OCI-LY7 (cell line): ENCODE data around the gene EPHB3. TPM values are rescaled to one million over a fixed set of nuclear protein-coding genes. Genes with fewer than 3 reads are reported as not detected.

Source experiments
- BruUV-seq: library from RNA; stranded (reverse); fragments of 400-500 nt; replicated peaks from 2 replicates; lab custom pipeline; 2021; lab: Mats Ljungman, UMichigan
- CTCF ChIA-PET: fragments of 300-600 bp; sonication (Branson Sonifier 250); formaldehyde crosslinking; loops from one replicate; lab custom pipeline; 2022; ENCODE audit warnings: antibody characterized with exemption; ENCODE audit not compliant: unreplicated experiment; lab: Charles Lee
- POLR2A ChIA-PET: fragments of 300-600 bp; sonication (Branson Sonifier 250); formaldehyde crosslinking; loops from one replicate; lab custom pipeline; 2022; ENCODE audit warnings: antibody characterized with exemption; lab: Charles Lee
- DNase-seq: peaks from one replicate; pipeline ENCODE4 v3.0.0-alpha.2; 2015; ENCODE audit warnings: low spot score
- H2AFZ ChIP-seq: fragments of 200-600 bp; sonication (generic), shearing (Covaris generic); 2 replicates; pipeline ENCODE4 v1.6.1; 2014; ENCODE audit warnings: mild to moderate bottlenecking, antibody characterized with exemption, low read length, moderate library complexity
- H3K27ac ChIP-seq: fragments of 200-600 bp; sonication (generic); 2 replicates; pipeline ENCODE4 v1.5.1; 2014; ENCODE audit warnings: mixed run types, low read depth, mild to moderate bottlenecking, moderate library complexity, low read length, inconsistent platforms; ENCODE audit not compliant: poor library complexity, severe bottlenecking
- H3K36me3 ChIP-seq: fragments of 200-600 bp; sonication (generic); 2 replicates; pipeline ENCODE4 v1.6.1; 2014; ENCODE audit warnings: mild to moderate bottlenecking, antibody characterized with exemption, low read length, moderate library complexity, mixed read lengths; ENCODE audit not compliant: insufficient read depth
- H3K4me1 ChIP-seq: fragments of 200-600 bp; sonication (generic); 2 replicates; pipeline ENCODE4 v1.5.1; 2014; ENCODE audit warnings: mild to moderate bottlenecking, low read length; ENCODE audit not compliant: insufficient read depth, poor library complexity, severe bottlenecking
- H3K4me2 ChIP-seq: fragments of 200-600 bp; sonication (generic); 2 replicates; pipeline ENCODE4 v1.6.1; 2014; ENCODE audit warnings: mild to moderate bottlenecking, low read length
- H3K4me3 ChIP-seq: fragments of 200-600 bp; sonication (generic); 2 replicates; pipeline ENCODE4 v1.5.1; 2014; ENCODE audit warnings: mild to moderate bottlenecking, low read depth, low read length; ENCODE audit not compliant: poor library complexity, severe bottlenecking
- H3K79me2 ChIP-seq: fragments of 200-600 bp; sonication (generic); 2 replicates; pipeline ENCODE4 v1.6.1; 2016; ENCODE audit warnings: low read depth, mild to moderate bottlenecking, low read length, moderate library complexity, mixed read lengths; ENCODE audit not compliant: insufficient read depth
- H3K9me2 ChIP-seq: fragments of 200-600 bp; sonication (generic); 2 replicates; pipeline ENCODE4 v1.6.1; 2016; ENCODE audit warnings: mild to moderate bottlenecking, low read length, mixed read lengths; ENCODE audit not compliant: insufficient read depth
- H3K9me3 ChIP-seq: fragments of 200-600 bp; sonication (generic); 2 replicates; pipeline ENCODE4 v1.6.1; 2014; ENCODE audit warnings: mild to moderate bottlenecking, mixed run types, low read length, mixed read lengths
- H4K20me1 ChIP-seq: fragments of 200-600 bp; sonication (generic); 2 replicates; pipeline ENCODE4 v1.6.1; 2014; ENCODE audit warnings: mild to moderate bottlenecking, antibody characterized with exemption, low read length, moderate library complexity, mixed read lengths; ENCODE audit not compliant: insufficient read depth
- EZH2phosphoT487 ChIP-seq: fragments of 200-600 bp; sonication (generic); IDR thresholded peaks from 2 replicates; pipeline ENCODE4 v1.6.1; 2018; ENCODE audit warnings: low read depth, borderline replicate concordance, mild to moderate bottlenecking, mixed run types, antibody characterized with exemption, low read length, moderate library complexity, mixed read lengths
- intact Hi-C: fragments of 100-400 bp; cut with micrococcal nuclease; formaldehyde crosslinking; loops from one replicate; pipeline ENCODE4 v1.10.0; 2022; ENCODE audit not compliant: unreplicated experiment
- total RNA-seq, 2 experiments: library from RNA; depleted of rRNA in 1 of 2; stranded (reverse); fragments of >200 nt in 1 of 2; shearing (Covaris generic) in 1 of 2; gene quantifications; 2 replicates each; pipeline ENCODE4 v1.2.3, GENCODE V29; 2014 to 2022
- TF ChIP-seq, protein P1 (sequence below): fragments of 200-600 bp; sonication (generic); conservative IDR thresholded peaks from 2 replicates; pipeline ENCODE4 v1.5.1; 2014; ENCODE audit warnings: mild to moderate bottlenecking, antibody characterized with exemption, low read length, moderate library complexity, mixed read lengths

The EPHB3 gene
- total RNA-seq, 2 experiments from 2014 or later = not detected

DNA sequence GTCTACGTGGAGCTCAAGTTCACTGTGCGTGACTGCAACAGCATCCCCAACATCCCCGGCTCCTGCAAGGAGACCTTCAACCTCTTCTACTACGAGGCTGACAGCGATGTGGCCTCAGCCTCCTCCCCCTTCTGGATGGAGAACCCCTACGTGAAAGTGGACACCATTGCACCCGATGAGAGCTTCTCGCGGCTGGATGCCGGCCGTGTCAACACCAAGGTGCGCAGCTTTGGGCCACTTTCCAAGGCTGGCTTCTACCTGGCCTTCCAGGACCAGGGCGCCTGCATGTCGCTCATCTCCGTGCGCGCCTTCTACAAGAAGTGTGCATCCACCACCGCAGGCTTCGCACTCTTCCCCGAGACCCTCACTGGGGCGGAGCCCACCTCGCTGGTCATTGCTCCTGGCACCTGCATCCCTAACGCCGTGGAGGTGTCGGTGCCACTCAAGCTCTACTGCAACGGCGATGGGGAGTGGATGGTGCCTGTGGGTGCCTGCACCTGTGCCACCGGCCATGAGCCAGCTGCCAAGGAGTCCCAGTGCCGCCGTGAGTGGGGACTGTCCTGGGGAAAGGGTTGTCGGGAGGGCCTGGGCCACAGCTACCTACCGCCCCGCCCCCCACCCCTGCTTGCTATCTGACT is 11.2 kb downstream of the EPHB3 start:
- Histone ChIP-seq H3K4me2 (no peak overlapping the region), H3K27ac (no peak overlapping the region), H3K4me1 (peaks cover 4% of the 10 kb centered on the region), H3K79me2 (no peaks in the 10 kb centered on the region), H3K36me3 (no peaks in the 10 kb centered on the region), H3K9me3 (no peaks in the 10 kb centered on the region), H3K9me2 (no peaks in the 10 kb centered on the region), H4K20me1 (no peaks in the 10 kb centered on the region), H2AFZ (no peak overlapping the region), H3K4me3 (no peak overlapping the region)
- no peak for DNase-seq
- no TSS peak for BruUV-seq
- ChIA-PET CTCF (no interaction called here), POLR2A (no interaction called here)
- no peak for TF ChIP-seq EZH2phosphoT487
- TF ChIP-seq, protein P1, sequence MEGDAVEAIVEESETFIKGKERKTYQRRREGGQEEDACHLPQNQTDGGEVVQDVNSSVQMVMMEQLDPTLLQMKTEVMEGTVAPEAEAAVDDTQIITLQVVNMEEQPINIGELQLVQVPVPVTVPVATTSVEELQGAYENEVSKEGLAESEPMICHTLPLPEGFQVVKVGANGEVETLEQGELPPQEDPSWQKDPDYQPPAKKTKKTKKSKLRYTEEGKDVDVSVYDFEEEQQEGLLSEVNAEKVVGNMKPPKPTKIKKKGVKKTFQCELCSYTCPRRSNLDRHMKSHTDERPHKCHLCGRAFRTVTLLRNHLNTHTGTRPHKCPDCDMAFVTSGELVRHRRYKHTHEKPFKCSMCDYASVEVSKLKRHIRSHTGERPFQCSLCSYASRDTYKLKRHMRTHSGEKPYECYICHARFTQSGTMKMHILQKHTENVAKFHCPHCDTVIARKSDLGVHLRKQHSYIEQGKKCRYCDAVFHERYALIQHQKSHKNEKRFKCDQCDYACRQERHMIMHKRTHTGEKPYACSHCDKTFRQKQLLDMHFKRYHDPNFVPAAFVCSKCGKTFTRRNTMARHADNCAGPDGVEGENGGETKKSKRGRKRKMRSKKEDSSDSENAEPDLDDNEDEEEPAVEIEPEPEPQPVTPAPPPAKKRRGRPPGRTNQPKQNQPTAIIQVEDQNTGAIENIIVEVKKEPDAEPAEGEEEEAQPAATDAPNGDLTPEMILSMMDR = no peak
- intact Hi-C loops = no loop called here

DNA sequence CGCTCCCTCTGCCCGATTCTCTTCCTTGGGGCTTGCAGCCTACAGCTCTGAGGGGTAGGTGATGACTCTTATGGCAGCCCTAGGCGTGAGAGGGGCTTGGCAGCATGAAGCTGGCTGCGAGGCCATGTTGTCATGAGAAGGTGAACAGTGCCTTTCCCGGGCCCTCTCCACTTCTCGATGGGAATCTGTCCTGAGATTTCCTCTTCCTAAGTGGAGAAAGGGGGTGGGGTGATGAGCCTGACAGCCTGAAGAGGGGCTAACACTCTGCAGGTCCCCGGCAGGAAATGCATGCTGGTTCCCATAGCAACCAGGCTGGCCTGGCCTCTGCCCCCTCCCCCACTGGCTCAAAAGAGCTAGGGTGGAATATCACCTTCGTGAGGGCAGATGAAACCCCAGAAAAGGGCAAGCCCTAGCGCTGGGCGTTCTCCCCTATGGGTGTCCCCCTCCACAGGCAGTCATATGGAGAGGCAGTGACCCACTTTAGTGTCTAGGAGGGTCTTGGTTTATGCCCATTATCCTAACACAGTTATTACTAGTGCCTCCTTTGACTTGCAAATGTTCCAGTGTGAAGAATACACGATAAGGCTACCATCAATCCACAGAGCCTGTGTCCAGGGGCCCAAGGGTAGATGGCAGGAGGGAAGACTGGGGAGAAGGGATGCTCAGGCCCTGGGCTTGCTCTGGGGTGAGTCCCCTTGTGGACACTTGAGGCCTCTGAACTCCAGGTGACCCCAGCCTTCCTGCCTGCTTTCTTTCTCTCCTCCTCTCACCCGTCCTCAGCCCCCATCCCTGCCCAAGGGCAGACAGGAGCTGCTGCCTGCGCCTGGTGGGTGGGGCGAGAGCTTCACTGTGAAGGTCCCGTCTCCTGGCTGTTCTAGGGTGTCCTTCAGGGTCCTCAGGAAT is 13.2 kb downstream of the EPHB3 start:
- H3K9me2 ChIP-seq = no peaks in the 10 kb centered on the region
- TF ChIP-seq, protein P1 = no peak
- TF ChIP-seq EZH2phosphoT487 = no peak
- BruUV-seq = no TSS peak
- intact Hi-C loops = no loop called here
- POLR2A ChIA-PET = interaction anchor here (1.1 kb wide), 1 partner anchor 11 kb away, joined by 3 read pairs; no protein-coding TSS in a partner anchor
- no peak overlapping the region for H3K27ac ChIP-seq
- no peaks in the 10 kb centered on the region for H3K79me2 ChIP-seq
- CTCF ChIA-PET = no interaction called here
- no peaks in the 10 kb centered on the region for H4K20me1 ChIP-seq
- no peak overlapping the region for H2AFZ ChIP-seq
- DNase-seq = peak; percentile 18
- H3K9me3 ChIP-seq = no peaks in the 10 kb centered on the region
- H3K4me3 ChIP-seq = no peak overlapping the region
- H3K4me2 ChIP-seq = no peak overlapping the region
- H3K4me1 ChIP-seq = peaks cover 4% of the 10 kb centered on the region
- no peaks in the 10 kb centered on the region for H3K36me3 ChIP-seq
